GM19351 (cell line): Measurements from ENCODE around the gene PRR5.
A peak's percentile ranks its signal among the peaks of the same experiment; 100 is the strongest.
"Not testable (repeated sequence)": the region's sequence is repeated elsewhere in the genome, so short reads cannot be mapped to it uniquely, and the experiment has no call there.

Experiments used
- ATAC-seq: cut with Tn5 transposase; IDR thresholded peaks from one replicate; pipeline ENCODE4 v1.9.1; 2021; ENCODE audit warnings: mild to moderate bottlenecking, moderate library complexity; ENCODE audit not compliant: unreplicated experiment

The PRR5 gene

DNA sequence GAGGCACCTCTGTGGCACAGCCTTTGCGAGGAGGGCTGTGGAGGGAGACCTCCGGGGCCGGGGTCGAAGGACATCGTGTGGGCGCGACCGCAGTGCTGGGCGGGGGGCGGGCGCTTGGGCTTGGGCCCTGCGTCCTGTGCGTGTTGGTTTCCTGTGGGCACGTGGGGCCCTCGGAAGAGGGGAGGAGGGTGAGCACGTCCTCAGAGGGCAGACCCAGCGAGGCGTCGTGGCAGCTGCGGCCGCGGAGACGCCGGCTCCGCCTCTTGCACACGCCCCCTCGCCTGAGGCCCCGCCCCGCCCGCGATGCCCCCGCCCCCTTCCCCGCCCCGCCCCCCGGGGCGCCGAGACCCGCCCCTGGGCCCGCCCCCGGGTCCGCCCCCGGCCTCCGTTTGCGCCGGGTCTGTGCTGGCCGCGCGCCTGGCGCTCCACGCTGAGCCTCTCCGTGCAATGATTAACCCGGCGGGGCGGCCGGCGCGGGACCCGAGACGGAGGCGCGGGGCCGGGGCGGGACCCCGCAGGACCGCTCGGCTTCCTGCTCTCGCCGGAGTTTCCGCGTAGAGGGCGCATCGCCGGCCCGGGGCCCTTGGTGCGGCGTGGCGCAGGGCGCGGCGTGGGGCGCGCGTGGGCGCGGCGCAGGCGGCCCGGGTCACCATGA is at the start of gene PRR5:
TSS of gene PRR5 (plus strand) at position 381 of the 655 bp plus-strand sequence. CDS start at position 652, 271 bp downstream.
- peak; percentile 65 for ATAC-seq

DNA sequence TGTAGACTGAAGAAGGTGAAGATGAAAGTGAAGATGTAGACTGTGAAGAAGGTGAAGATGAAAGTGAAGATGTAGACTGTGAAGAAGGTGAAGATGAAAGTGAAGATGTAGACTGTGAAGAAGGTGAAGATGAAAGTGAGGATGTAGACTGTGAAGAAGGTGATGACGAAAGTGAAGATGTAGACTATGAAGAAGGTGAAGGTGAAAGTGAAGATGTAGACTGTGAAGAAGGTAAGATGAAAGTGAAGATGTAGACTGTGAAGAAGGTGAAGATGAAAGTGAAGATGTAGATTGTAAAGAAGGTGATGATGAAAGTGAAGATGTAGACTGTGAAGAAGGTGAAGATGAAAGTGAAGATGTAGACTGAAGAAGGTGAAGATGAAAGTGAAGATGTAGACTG is 49.1 kb upstream of the PRR5 start:
- ATAC-seq: not testable (repeated sequence)

- no peak for ATAC-seq
Measured at GRCh38 chr22:44658311-44658953, 43.6 kb upstream of the PRR5 start.

GRCh38 chr22:44659140-44659539 is 42.9 kb upstream of the PRR5 start:
- ATAC-seq: no peak

GRCh38 chr22:44660051-44660830 is 41.8 kb upstream of the PRR5 start:
- ATAC-seq: no peak

- no peak for ATAC-seq
Measured at GRCh38 chr22:44661070-44661469, 40.9 kb upstream of the PRR5 start.

DNA sequence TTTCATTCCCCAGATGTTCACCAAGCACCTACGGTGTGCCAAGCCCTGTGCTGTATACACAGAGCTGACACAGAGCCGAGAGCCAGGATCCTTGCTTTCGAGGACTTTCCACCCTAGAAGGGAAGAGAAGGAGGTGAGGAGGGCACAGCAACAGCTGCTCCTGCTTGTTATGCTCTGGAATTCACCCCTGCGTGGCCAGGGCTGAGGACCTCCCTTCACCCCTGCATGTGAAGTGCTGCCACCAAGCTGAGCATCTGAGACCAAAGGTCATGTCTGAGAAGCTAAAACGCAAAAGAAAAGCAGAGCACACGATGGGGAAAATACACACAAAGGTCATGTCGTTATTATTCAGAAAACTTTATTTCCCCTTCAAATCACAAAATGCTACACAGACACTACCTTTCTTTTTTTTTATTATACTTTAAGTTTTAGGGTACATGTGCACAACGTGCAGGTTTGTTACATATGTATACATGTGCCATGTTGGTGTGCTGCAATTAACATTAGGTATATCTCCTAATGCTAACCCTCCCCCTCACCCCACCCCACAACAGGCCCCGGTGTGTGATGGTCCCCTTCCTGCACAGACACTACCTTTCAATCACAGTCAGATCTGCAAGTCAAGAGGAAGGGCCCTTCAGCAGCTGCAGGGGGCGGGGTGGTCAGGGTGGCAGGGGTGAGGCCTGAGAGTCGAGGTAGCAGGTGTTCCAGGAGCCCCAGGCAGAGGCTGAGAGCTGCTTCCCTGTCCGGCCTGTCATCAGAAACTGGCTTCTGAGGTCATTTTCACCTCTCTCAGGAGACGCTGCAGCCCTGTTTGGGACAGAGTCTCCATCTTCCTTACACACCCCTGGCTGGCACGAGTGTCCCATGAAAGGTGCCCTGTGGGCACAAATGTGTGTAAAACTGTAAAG is 40.1 kb upstream of the PRR5 start:
- no peak for ATAC-seq

GRCh38 chr22:44663256-44663999 is 38.6 kb upstream of the PRR5 start:
- ATAC-seq: no peak

DNA sequence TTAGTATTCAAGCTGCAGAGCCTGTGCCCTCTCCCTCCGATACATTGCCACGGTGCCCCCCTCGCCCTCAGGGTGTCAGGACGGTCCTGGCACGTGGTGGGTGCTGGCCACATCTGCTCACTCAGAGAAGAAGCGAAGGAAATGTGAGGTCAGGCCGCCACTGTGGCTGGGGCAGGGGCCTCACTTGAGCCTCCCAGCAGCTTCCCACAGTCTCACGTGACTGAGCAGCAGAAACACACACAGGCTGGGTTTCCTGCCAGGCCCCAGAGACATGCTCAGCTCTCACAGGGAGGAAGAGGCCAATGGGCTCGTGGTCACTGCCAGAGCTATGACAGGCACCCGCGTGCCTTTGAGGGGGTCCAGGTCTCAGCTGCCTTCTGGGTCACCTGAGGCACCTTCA is 37.9 kb upstream of the PRR5 start:
- ATAC-seq: peak; percentile 44

DNA sequence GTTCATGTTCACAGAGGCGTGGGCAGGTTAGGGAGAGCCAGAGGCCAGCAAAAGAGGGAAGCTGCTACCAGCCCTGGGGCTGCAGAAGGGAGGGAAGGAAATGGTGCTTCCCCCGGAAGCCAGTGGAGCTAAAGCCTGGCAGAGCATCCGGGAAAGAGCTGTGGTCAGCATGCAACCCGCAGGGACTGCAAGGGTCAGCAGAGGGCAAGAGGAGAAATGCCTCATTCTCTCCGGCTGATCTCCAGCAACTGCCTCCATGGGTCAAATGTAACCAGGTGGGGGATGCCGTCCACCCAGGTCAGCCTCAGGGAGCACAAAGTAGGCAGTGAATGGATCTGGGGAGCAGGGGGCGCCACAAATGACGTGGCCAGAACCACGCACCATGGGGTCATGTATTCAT is 36.9 kb upstream of the PRR5 start:
- ATAC-seq: no peak

GRCh38 chr22:44666207-44666585 is 35.8 kb upstream of the PRR5 start:
- no peak for ATAC-seq

GRCh38 chr22:44667276-44667675 is 34.7 kb upstream of the PRR5 start:
- no peak for ATAC-seq

DNA sequence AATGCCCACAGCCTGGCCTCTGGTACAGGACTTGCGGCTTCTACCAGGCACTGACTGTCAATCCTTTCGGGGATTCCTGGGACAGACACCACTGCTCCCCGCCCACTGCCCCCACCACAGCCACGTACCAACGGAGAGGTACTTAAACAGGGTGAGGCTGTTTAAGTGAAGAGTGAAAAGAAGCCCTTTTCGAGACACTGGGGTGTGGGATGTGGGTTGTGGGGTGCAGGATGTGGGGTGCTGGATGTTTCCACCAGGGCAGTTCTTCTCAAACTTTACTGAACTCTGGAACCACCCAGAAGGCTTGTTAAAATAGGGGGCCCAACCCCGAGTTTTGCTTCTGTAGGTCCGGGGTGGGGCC is 34.2 kb upstream of the PRR5 start:
- ATAC-seq: no peak

GRCh38 chr22:44668190-44668885 is 33.7 kb upstream of the PRR5 start:
- ATAC-seq: no peak

DNA sequence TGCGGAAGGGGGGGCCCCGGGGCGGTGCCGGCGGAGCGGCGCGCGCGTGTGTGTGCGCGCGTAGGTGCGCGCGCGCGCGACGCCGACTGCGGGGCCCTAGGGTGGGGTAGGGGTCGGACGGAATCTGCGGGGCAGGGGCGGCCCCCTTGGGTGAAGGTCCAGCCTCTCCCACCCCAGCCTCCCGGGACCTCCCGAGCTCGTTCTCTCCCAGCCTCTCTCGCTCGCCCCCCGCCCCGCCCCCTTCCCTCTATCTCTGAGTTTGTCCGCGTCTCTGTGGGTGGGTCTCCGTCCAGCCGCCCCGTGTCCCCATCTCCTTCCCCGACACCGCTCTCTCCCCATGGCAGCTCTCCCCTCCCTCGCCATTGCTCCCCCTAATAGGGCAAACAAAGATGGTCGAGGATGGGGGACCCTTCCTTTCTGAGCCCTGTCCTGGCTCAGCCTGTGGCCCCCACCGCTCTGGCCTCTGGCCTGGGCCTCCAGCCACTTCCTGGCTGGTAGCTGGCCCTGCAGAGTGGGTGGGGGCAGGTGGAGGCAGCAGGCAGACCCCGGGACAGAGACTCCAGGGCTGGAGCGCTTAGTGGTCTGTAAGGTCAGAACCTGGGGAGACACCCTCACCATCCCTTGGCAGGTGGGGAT is 33.0 kb upstream of the PRR5 start:
- no peak for ATAC-seq

GRCh38 chr22:44669561-44669976 is 32.4 kb upstream of the PRR5 start:
- no peak for ATAC-seq

DNA sequence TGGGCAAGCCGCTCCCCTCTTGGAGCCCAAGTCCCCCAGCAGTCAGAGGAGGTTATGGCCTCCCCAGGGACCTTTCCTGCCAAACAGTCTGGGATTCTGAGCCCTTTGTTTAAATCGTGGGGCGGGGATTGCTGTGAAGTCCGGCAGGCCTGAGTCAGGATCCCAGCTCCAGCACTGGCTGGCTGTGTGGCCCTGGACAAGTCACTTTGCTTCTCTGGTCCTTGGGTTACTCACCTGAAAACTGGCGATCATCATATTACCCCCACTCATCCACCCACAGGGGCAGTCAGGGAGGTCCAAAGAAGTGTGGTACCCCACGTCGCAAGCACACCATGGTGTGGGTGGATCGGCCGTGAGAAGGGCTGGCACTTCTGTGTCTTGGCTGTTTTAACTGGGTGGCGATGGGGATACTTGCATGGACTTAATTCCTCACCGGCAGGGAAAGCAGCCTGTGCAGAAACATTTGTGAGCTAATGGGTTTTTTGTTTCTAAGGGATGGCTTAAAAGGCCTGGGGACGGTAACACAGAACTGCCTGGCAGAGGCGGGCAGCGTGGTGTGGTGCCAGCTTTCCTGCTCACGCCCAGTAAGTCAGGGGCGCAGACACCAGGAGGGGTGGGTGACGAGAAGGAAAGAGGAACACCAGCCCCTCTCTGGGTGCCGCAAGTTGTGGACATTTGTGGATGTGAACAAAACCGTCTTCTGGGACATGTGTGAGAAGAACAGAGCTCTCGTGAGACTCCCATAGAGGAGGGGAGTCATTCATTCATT is 31.6 kb upstream of the PRR5 start:
- ATAC-seq: no peak

DNA sequence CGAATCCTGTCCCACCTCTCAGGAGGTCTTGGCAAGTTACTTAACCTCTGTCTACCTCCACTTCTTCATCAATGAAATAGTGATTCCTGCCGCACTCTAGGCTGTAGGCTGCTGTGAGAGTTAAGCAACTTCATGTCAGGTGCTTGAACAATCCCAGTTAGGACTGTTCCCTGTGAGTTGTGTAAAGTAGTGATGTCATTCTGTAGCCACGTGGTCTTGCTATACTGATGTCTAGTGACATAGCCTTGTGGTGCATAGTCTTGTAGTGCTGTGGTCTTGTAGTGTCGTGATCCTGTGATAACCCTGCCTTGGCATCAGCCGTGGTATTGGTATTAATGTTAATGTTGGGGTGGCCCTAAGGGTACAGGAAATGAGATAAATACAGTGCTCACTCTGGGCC is 30.3 kb upstream of the PRR5 start:
- ATAC-seq: no peak

DNA sequence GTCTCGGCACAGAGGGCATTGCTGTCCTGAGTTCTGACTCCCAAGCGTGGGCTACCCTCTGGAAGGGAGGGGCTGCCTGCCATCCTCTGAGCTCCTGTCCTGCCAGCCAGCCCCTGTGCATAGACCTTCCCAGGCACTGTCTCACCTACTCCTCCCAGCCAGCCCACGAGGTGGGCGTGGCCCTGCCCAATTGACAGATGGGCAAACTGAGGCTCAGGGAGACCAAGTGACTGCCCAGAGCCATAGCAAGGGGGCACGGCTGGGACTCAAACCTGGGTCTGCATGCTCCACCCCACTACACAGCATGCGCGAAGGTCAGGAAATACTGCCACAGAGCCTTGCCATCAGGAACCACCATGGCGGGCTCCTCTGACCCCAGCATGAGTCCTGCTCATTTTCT is 29.4 kb upstream of the PRR5 start:
- ATAC-seq: no peak
